ENCODE measurements around the gene SHCBP1L.

The SHCBP1L gene

GRCh38 chr1:182885591-182885990, 67.4 kb downstream of the SHCBP1L start:
- H3K9me3 ChIP-seq (ENCODE audit: low read length) = no peaks in the 10 kb centered on the region
- H3K4me3 ChIP-seq (ENCODE audit: low read depth in 1 of 2, low read length in 2 of 2) = no peak overlapping the region
- H3K4me1 ChIP-seq (ENCODE audit: insufficient read depth, low read length) = no peaks in the 10 kb centered on the region
- H3K27me3 ChIP-seq (ENCODE audit: control insufficient read depth in 1 of 2, insufficient read depth in 2 of 2, low read length in 2 of 2) = no peaks in the 10 kb centered on the region
- no peak overlapping the region for H3K27ac ChIP-seq (ENCODE audit: low read depth, low read length)
- no peak overlapping the region for H3K9ac ChIP-seq (ENCODE audit: low read length)
- peaks cover 82% of the 10 kb centered on the region for H3K36me3 ChIP-seq (ENCODE audit: insufficient read depth, low read length)

GRCh38 chr1:182884872-182885271, 68.1 kb downstream of the SHCBP1L start:
- H3K27me3 ChIP-seq (ENCODE audit: control insufficient read depth in 1 of 2, insufficient read depth in 2 of 2, low read length in 2 of 2) = no peaks in the 10 kb centered on the region
- no peak overlapping the region for H3K4me3 ChIP-seq (ENCODE audit: low read depth in 1 of 2, low read length in 2 of 2)
- no peaks in the 10 kb centered on the region for H3K9me3 ChIP-seq (ENCODE audit: low read length)
- no peaks in the 10 kb centered on the region for H3K4me1 ChIP-seq (ENCODE audit: insufficient read depth, low read length)
- H3K36me3 ChIP-seq (ENCODE audit: insufficient read depth, low read length) = peaks cover 88% of the 10 kb centered on the region
- no peak overlapping the region for H3K27ac ChIP-seq (ENCODE audit: low read depth, low read length)
- H3K9ac ChIP-seq (ENCODE audit: low read length) = no peak overlapping the region

GRCh38 chr1:182877842-182878241, 75.1 kb downstream of the SHCBP1L start:
- Histone ChIP-seq H3K4me1 (ENCODE audit: insufficient read depth, low read length) (no peaks in the 10 kb centered on the region), H3K36me3 (ENCODE audit: insufficient read depth, low read length) (peaks cover 95% of the 10 kb centered on the region), H3K9me3 (ENCODE audit: low read length) (no peaks in the 10 kb centered on the region), H3K27ac (ENCODE audit: low read depth, low read length) (no peak overlapping the region), H3K27me3 (ENCODE audit: control insufficient read depth in 1 of 2, insufficient read depth in 2 of 2, low read length in 2 of 2) (no peaks in the 10 kb centered on the region), H3K4me3 (ENCODE audit: low read depth in 1 of 2, low read length in 2 of 2) (no peak overlapping the region), H3K9ac (ENCODE audit: low read length) (no peak overlapping the region)

GRCh38 chr1:182877331-182877730, 75.6 kb downstream of the SHCBP1L start:
- no peaks in the 10 kb centered on the region for H3K9me3 ChIP-seq (ENCODE audit: low read length)
- no peaks in the 10 kb centered on the region for H3K4me1 ChIP-seq (ENCODE audit: insufficient read depth, low read length)
- peaks cover 95% of the 10 kb centered on the region for H3K36me3 ChIP-seq (ENCODE audit: insufficient read depth, low read length)
- H3K27ac ChIP-seq (ENCODE audit: low read depth, low read length) = no peak overlapping the region
- H3K4me3 ChIP-seq (ENCODE audit: low read depth in 1 of 2, low read length in 2 of 2) = no peak overlapping the region
- H3K9ac ChIP-seq (ENCODE audit: low read length) = no peak overlapping the region
- H3K27me3 ChIP-seq (ENCODE audit: control insufficient read depth in 1 of 2, insufficient read depth in 2 of 2, low read length in 2 of 2) = no peaks in the 10 kb centered on the region

- Histone ChIP-seq H3K4me1 (ENCODE audit: insufficient read depth, low read length) (no peaks in the 10 kb centered on the region), H3K36me3 (ENCODE audit: insufficient read depth, low read length) (peaks cover 92% of the 10 kb centered on the region), H3K9ac (ENCODE audit: low read length) (no peak overlapping the region), H3K27ac (ENCODE audit: low read depth, low read length) (no peak overlapping the region), H3K4me3 (ENCODE audit: low read depth in 1 of 2, low read length in 2 of 2) (no peak overlapping the region), H3K9me3 (ENCODE audit: low read length) (no peaks in the 10 kb centered on the region), H3K27me3 (ENCODE audit: control insufficient read depth in 1 of 2, insufficient read depth in 2 of 2, low read length in 2 of 2) (no peaks in the 10 kb centered on the region)
Observed at GRCh38 chr1:182875889-182876288, 77.1 kb downstream of the SHCBP1L start.

GRCh38 chr1:182872881-182873280, 80.1 kb downstream of the SHCBP1L start:
- H3K4me1 ChIP-seq (ENCODE audit: insufficient read depth, low read length) = no peaks in the 10 kb centered on the region
- peaks cover 85% of the 10 kb centered on the region for H3K36me3 ChIP-seq (ENCODE audit: insufficient read depth, low read length)
- no peaks in the 10 kb centered on the region for H3K9me3 ChIP-seq (ENCODE audit: low read length)
- no peak overlapping the region for H3K9ac ChIP-seq (ENCODE audit: low read length)
- H3K27ac ChIP-seq (ENCODE audit: low read depth, low read length) = no peak overlapping the region
- H3K4me3 ChIP-seq (ENCODE audit: low read depth in 1 of 2, low read length in 2 of 2) = no peak overlapping the region
- H3K27me3 ChIP-seq (ENCODE audit: control insufficient read depth in 1 of 2, insufficient read depth in 2 of 2, low read length in 2 of 2) = no peaks in the 10 kb centered on the region

- no peak overlapping the region for H3K27ac ChIP-seq (ENCODE audit: low read depth, low read length)
Observed at GRCh38 chr1:182869241-182869666, 83.7 kb downstream of the SHCBP1L start.

GRCh38 chr1:182867861-182868260, 85.1 kb downstream of the SHCBP1L start:
- Histone ChIP-seq H3K4me3 (ENCODE audit: low read depth in 1 of 2, low read length in 2 of 2) (no peak overlapping the region), H3K36me3 (ENCODE audit: insufficient read depth, low read length) (peaks cover 71% of the 10 kb centered on the region), H3K27me3 (ENCODE audit: control insufficient read depth in 1 of 2, insufficient read depth in 2 of 2, low read length in 2 of 2) (no peaks in the 10 kb centered on the region), H3K27ac (ENCODE audit: low read depth, low read length) (no peak overlapping the region), H3K9me3 (ENCODE audit: low read length) (no peaks in the 10 kb centered on the region), H3K4me1 (ENCODE audit: insufficient read depth, low read length) (no peaks in the 10 kb centered on the region), H3K9ac (ENCODE audit: low read length) (no peak overlapping the region)

More at GRCh38 chr1:182869241-182869666, 83.7 kb downstream of the SHCBP1L start:
- Histone ChIP-seq H3K4me1 (ENCODE audit: insufficient read depth, low read length) (no peaks in the 10 kb centered on the region), H3K9ac (ENCODE audit: low read length) (no peak overlapping the region), H3K36me3 (ENCODE audit: insufficient read depth, low read length) (peaks cover 76% of the 10 kb centered on the region), H3K27me3 (ENCODE audit: control insufficient read depth in 1 of 2, insufficient read depth in 2 of 2, low read length in 2 of 2) (no peaks in the 10 kb centered on the region), H3K9me3 (ENCODE audit: low read length) (no peaks in the 10 kb centered on the region), H3K4me3 (ENCODE audit: low read depth in 1 of 2, low read length in 2 of 2) (no peak overlapping the region)

GRCh38 chr1:182863940-182864339, 89.0 kb downstream of the SHCBP1L start:
- no peaks in the 10 kb centered on the region for H3K27me3 ChIP-seq (ENCODE audit: control insufficient read depth in 1 of 2, insufficient read depth in 2 of 2, low read length in 2 of 2)
- H3K9me3 ChIP-seq (ENCODE audit: low read length) = no peaks in the 10 kb centered on the region
- H3K36me3 ChIP-seq (ENCODE audit: insufficient read depth, low read length) = peaks cover 79% of the 10 kb centered on the region
- H3K9ac ChIP-seq (ENCODE audit: low read length) = no peak overlapping the region
- H3K27ac ChIP-seq (ENCODE audit: low read depth, low read length) = no peak overlapping the region
- H3K4me3 ChIP-seq (ENCODE audit: low read depth in 1 of 2, low read length in 2 of 2) = no peak overlapping the region
- H3K4me1 ChIP-seq (ENCODE audit: insufficient read depth, low read length) = no peaks in the 10 kb centered on the region

- Histone ChIP-seq H3K9ac (ENCODE audit: low read length) (no peak overlapping the region), H3K27me3 (ENCODE audit: control insufficient read depth in 1 of 2, insufficient read depth in 2 of 2, low read length in 2 of 2) (no peaks in the 10 kb centered on the region), H3K4me1 (ENCODE audit: insufficient read depth, low read length) (no peaks in the 10 kb centered on the region), H3K9me3 (ENCODE audit: low read length) (no peaks in the 10 kb centered on the region), H3K27ac (ENCODE audit: low read depth, low read length) (no peak overlapping the region), H3K4me3 (ENCODE audit: low read depth in 1 of 2, low read length in 2 of 2) (no peak overlapping the region), H3K36me3 (ENCODE audit: insufficient read depth, low read length) (peaks cover 83% of the 10 kb centered on the region)
Observed at GRCh38 chr1:182862827-182863226, 90.1 kb downstream of the SHCBP1L start.

GRCh38 chr1:182861994-182862393, 91.0 kb downstream of the SHCBP1L start:
- Histone ChIP-seq H3K27me3 (ENCODE audit: control insufficient read depth in 1 of 2, insufficient read depth in 2 of 2, low read length in 2 of 2) (no peaks in the 10 kb centered on the region), H3K27ac (ENCODE audit: low read depth, low read length) (no peak overlapping the region), H3K9ac (ENCODE audit: low read length) (no peak overlapping the region), H3K4me3 (ENCODE audit: low read depth in 1 of 2, low read length in 2 of 2) (no peak overlapping the region), H3K36me3 (ENCODE audit: insufficient read depth, low read length) (peaks cover 83% of the 10 kb centered on the region), H3K9me3 (ENCODE audit: low read length) (no peaks in the 10 kb centered on the region), H3K4me1 (ENCODE audit: insufficient read depth, low read length) (no peaks in the 10 kb centered on the region)

- Histone ChIP-seq H3K9ac (ENCODE audit: low read length) (no peak overlapping the region), H3K4me1 (ENCODE audit: insufficient read depth, low read length) (no peaks in the 10 kb centered on the region), H3K27ac (ENCODE audit: low read depth, low read length) (no peak overlapping the region), H3K36me3 (ENCODE audit: insufficient read depth, low read length) (peaks cover 91% of the 10 kb centered on the region), H3K27me3 (ENCODE audit: control insufficient read depth in 1 of 2, insufficient read depth in 2 of 2, low read length in 2 of 2) (no peaks in the 10 kb centered on the region), H3K4me3 (ENCODE audit: low read depth in 1 of 2, low read length in 2 of 2) (no peak overlapping the region), H3K9me3 (ENCODE audit: low read length) (no peaks in the 10 kb centered on the region)
Observed at GRCh38 chr1:182860658-182861057, 92.3 kb downstream of the SHCBP1L start.

All from muscle layer of colon (tissue), 2 donors.